ENCODE data around the gene KDM6B.
"Not testable (repeated sequence)": the region's sequence is repeated elsewhere in the genome, so short reads cannot be mapped to it uniquely, and the experiment has no call there.

KDM6B gene, protein sequence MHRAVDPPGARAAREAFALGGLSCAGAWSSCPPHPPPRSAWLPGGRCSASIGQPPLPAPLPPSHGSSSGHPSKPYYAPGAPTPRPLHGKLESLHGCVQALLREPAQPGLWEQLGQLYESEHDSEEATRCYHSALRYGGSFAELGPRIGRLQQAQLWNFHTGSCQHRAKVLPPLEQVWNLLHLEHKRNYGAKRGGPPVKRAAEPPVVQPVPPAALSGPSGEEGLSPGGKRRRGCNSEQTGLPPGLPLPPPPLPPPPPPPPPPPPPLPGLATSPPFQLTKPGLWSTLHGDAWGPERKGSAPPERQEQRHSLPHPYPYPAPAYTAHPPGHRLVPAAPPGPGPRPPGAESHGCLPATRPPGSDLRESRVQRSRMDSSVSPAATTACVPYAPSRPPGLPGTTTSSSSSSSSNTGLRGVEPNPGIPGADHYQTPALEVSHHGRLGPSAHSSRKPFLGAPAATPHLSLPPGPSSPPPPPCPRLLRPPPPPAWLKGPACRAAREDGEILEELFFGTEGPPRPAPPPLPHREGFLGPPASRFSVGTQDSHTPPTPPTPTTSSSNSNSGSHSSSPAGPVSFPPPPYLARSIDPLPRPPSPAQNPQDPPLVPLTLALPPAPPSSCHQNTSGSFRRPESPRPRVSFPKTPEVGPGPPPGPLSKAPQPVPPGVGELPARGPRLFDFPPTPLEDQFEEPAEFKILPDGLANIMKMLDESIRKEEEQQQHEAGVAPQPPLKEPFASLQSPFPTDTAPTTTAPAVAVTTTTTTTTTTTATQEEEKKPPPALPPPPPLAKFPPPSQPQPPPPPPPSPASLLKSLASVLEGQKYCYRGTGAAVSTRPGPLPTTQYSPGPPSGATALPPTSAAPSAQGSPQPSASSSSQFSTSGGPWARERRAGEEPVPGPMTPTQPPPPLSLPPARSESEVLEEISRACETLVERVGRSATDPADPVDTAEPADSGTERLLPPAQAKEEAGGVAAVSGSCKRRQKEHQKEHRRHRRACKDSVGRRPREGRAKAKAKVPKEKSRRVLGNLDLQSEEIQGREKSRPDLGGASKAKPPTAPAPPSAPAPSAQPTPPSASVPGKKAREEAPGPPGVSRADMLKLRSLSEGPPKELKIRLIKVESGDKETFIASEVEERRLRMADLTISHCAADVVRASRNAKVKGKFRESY (N-terminal part only)

DNA sequence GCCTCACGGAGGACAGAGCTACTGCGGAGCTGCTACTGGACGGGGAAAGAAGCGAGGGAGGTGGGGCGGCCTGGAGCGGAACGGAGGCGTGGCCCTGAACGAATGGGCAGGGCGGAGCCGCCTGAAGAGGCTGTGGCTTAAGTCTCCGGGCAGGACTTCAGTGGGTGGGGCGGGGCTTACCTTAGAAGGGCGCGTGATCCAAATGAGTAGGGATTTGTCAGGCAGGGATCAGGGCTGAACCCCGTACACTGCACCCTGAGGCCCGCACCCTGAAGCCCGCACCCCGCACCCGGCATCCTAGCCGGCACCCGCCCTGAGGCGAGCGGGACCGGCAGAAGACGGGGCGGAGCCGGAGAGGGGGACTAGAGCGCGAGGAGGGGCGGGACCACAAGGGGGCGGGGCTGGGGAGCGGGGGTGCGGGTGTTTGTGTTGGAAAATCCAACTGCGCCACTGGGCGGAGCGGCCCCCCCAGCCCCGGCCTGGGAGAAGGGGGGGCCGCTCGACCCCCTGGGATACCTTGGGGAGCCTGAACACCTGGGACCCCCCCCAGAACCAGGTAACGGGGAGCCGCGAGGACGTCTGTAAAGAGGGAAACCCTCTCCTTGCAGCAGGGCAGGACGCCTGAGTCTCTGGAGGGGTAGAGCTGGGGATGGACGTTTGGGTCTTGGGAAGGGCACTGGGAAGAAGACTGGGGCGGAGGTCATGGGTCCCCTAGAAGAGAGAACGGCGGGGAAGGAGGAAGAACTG lies at the start of gene KDM6B:
Gene KDM6B, plus strand, starts transcription at position 423 of the 747 bp plus-strand sequence. CDS start 11,338 bp downstream, outside the sequence.
- DNase-seq, result peak; percentile 92 to 94
- TF ChIP-seq GATA1 (IDR thresholded peaks at IDR 0.05; ENCODE audit: low read depth, low read length) (no peak), POLR2A (IDR thresholded peaks at IDR 0.05; ENCODE audit: low read length) (no peak)

DNA sequence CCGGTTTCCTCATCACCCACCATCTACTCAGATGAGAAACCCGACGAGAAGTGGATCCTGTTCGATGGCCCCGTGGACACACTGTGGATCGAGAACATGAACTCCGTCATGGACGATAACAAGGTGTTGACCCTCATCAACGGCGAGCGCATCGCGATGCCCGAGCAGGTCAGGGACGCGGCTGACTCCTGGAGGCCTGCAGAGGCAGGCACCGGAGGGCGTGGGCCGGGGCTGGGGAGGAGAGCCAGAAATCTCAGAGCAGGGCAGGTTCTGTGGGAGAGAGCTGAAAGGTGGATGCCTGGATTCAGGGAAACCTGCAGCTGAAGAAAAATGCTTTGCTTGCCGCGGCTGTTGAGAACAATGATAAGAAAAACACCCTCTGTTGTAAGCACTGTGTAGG lies 47.2 kb upstream of the KDM6B start:
- DNase-seq, result no peak
- TF ChIP-seq POLR2A (IDR thresholded peaks at IDR 0.05; ENCODE audit: low read length), result no peak
- no peak for TF ChIP-seq GATA1 (IDR thresholded peaks at IDR 0.05; ENCODE audit: low read depth, low read length)

DNA sequence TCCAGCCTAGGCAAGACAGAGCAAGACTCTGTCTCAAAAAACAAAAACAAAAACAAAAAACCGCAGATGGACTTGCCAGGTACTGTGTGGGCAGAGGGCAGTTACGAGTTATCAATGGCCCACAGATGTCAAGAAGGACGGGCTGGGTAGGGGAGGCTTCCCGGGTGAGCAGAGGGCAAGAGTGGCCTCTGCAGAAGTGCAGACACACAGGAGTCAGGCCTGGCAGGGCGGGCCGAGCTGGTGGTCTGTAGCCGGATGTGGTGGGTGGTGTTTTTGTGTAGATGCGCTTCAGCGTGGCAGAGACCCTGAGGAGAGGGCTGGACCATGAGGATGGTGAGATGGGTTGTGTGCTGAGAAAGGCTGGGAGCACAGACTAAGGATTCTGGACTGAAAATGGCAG lies 44.9 kb upstream of the KDM6B start:
- TF ChIP-seq POLR2A (IDR thresholded peaks at IDR 0.05; ENCODE audit: low read length), result no peak
- no peak for TF ChIP-seq GATA1 (IDR thresholded peaks at IDR 0.05; ENCODE audit: low read depth, low read length)
- no peak for DNase-seq

DNA sequence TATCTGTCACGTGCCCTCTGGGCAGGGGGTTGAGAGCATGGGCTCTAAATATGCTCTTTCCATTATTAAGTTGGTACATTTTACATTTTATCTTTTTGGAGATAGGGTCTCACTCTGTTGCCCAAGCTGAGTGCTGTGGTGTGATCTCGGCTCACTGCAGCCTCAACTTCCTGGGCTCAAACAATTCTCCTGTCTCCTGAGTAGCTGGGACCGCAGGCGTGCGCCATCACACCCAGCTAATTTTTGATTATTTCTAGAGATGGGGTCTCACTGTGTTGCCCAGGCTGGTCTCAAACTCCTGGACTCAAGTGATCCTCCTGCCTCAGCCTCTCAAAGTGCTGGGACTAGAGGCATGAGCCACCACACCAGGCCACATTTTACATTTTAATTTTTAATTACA lies 43.9 kb upstream of the KDM6B start:
- DNase-seq, result no peak
- TF ChIP-seq GATA1 (IDR thresholded peaks at IDR 0.05; ENCODE audit: low read depth, low read length) (no peak), POLR2A (IDR thresholded peaks at IDR 0.05; ENCODE audit: low read length) (no peak)

DNA sequence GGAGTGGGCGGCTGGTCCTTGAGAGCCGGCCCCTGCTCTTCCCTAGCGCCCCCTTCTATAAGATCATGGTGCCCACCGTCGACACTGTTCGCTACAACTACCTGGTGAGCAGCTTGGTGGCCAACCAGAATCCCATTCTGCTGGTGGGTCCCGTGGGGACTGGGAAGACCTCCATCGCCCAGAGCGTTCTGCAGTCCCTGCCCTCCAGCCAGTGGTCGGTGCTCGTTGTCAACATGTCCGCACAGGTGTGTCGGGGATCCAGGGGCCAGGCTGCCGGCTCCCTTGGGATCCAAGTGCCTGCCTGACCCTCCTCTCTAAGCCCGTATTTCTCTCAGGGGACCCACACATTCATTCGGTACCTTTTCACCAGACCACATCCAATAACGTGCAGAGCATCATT lies 41.4 kb upstream of the KDM6B start:
- TF ChIP-seq POLR2A (IDR thresholded peaks at IDR 0.05; ENCODE audit: low read length), result no peak
- TF ChIP-seq GATA1 (IDR thresholded peaks at IDR 0.05; ENCODE audit: low read depth, low read length), result no peak
- DNase-seq, result no peak

DNA sequence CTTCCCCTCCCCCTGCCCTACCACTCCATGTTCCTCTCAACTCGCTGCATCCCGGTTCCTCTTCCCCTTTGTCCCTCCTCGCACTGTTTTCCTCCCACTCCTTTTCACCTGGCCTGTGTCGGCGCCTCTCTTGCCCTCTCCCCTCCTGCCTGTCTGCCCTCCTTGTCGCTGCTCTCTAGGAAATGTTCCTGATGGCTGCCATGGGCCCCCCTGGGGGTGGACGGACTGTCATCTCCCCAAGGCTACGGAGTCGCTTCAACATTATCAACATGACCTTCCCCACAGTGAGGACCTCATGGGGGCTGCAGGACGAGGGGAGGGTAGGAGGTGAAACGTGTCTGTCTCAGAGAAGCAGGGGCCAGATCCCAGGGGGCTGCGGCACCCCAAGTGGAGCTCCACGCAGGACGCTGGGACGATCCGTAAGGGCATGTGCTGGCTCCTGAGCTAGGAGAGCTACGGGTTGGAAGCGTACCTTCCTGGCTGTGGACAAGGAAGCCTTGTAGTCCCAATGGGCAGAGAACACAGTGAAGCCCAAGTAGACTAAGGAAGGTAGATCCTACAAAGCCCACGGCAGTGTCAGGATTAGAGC lies 39.8 kb upstream of the KDM6B start:
- no peak for DNase-seq
- no peak for TF ChIP-seq GATA1 (IDR thresholded peaks at IDR 0.05; ENCODE audit: low read depth, low read length)
- TF ChIP-seq POLR2A (IDR thresholded peaks at IDR 0.05; ENCODE audit: low read length), result no peak

DNA sequence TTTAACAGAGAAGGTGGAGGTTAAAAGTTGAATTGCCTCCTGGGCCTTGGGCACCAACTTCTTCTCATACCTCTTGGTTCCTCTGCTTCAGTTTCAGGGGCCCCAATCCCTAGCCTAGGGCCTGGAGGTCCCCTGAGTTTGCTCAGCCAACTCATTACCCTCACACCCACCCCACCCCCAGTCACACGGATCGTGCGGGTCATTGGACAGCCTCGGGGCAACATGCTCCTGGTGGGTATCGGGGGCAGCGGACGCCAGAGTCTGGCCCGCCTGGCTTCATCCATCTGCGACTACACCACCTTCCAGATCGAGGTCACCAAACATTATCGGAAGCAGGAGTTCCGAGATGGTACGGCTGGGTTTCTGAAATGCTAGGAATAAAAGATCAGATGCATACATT lies 36.0 kb upstream of the KDM6B start:
- TF ChIP-seq GATA1 (IDR thresholded peaks at IDR 0.05; ENCODE audit: low read depth, low read length) (no peak), POLR2A (IDR thresholded peaks at IDR 0.05; ENCODE audit: low read length) (no peak)

DNA sequence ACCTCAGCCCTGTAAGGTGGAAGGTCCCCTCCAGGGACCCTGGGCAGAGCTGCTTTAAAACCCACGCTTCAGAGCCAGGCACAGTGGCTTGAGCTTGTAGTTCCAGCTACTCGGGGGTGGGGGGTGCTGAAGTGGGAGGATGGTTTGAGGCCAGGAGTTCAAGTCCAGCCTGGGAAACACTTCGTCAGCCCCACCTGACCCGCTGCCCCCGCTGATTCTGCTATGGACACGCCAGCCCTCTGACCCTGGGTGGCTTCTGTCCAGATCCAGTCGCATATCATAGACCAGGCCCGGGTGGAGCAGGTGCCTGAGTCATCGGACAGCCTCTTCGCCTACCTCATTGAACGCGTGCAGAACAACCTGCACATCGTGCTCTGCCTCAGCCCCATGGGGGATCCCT lies 35.2 kb upstream of the KDM6B start:
- TF ChIP-seq GATA1 (IDR thresholded peaks at IDR 0.05; ENCODE audit: low read depth, low read length) (no peak), POLR2A (IDR thresholded peaks at IDR 0.05; ENCODE audit: low read length) (no peak)
- DNase-seq, result no peak

More for the DNA sequence above, 36.0 kb upstream of the KDM6B start:
- DNase-seq, result no peak

DNA sequence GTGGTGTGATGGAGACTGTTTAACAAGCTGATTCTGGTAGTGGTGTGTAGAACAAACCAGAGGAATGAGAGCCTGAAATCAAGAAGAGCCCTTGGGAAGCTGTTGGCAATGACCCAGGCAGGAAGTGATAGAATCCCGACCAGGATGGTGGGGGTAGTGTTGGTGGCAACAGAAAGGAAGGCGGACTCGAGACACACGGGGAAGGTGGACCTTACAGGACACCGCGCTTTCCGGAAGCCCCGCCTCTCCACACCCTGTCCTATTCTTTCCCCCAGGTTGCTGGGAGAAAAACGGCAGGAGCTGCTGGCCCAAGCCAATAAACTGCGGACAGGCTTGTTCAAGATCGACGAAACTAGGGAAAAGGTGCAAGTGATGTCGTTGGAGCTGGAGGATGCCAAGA lies 30.0 kb upstream of the KDM6B start:
- DNase-seq, result no peak
- TF ChIP-seq GATA1 (IDR thresholded peaks at IDR 0.05; ENCODE audit: low read depth, low read length), result no peak
- TF ChIP-seq POLR2A (IDR thresholded peaks at IDR 0.05; ENCODE audit: low read length), result no peak

DNA sequence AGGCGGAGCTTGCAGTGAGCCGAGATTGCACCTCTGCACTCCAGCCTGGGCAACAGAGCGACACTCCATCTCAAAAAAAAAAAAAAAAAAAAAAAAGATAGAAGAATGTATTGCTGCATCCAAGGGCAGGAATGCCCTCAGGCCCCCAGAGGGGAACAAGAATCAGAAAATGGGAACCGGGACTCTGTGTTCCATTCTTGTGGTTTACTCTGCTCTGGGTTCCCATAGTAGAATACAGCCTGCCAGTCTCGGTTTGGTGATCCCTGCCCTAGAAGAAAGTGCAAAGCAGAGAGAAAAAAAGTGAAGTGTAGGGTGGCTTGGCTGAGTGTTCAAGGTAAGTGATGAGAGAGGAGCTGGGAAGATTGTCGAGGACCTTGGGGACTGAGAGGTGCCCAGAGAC lies 27.4 kb upstream of the KDM6B start:
- TF ChIP-seq POLR2A (IDR thresholded peaks at IDR 0.05; ENCODE audit: low read length) (no peak), GATA1 (IDR thresholded peaks at IDR 0.05; ENCODE audit: low read depth, low read length) (no peak)
- DNase-seq, result no peak

DNA sequence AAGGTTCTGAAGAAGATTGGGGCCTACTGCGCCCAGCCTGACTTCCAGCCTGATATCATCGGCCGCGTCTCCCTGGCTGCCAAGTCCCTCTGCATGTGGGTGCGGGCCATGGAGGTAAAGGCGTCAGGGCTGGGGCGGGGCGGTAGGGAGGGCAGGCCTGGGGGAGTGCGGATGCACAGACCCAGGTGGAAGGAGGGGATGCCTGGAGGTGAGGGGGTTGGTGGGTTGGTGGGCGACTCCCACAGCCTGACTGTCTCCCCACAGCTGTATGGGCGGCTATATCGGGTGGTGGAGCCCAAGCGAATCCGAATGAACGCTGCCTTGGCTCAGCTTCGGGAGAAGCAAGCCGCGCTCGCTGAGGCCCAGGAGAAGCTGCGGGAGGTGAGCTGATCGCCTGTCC lies 26.8 kb upstream of the KDM6B start:
- no peak for TF ChIP-seq POLR2A (IDR thresholded peaks at IDR 0.05; ENCODE audit: low read length)
- no peak for TF ChIP-seq GATA1 (IDR thresholded peaks at IDR 0.05; ENCODE audit: low read depth, low read length)
- DNase-seq, result no peak

DNA sequence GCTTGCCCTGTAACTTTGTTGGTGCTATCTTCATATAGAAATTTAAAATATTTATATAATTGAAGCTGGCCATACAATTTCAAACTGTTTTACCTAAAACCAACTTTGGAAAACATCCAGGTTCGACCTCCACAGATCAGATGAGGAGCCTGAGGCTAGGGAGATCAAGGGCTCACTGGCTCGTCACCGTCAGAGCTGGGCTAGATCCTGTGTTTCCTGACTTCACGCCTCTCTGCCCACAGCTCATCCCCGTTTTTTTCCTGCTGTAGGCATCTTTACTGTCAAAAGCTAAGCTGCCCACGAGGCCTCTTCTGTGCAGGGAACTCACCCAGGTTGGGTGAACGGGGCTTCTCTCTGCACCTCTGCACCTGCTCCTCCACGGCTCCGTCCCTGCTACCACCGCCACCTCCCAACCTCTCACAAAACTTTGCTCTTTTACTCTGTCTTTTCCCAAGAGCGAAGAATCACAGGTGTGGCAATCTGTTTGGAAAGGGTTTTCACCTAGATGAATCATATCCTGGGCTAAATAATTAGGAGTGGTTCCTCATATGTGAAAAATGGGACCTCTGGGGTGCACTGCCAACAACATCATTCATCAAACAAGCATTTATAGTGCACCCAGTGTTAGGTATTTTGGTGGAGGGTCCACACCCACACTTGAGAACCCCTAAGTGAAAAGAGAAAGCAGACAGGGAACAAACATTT lies 24.8 kb upstream of the KDM6B start:
- no peak for DNase-seq
- no peak for TF ChIP-seq GATA1 (IDR thresholded peaks at IDR 0.05; ENCODE audit: low read depth, low read length)
- TF ChIP-seq POLR2A (IDR thresholded peaks at IDR 0.05; ENCODE audit: low read length), result no peak

DNA sequence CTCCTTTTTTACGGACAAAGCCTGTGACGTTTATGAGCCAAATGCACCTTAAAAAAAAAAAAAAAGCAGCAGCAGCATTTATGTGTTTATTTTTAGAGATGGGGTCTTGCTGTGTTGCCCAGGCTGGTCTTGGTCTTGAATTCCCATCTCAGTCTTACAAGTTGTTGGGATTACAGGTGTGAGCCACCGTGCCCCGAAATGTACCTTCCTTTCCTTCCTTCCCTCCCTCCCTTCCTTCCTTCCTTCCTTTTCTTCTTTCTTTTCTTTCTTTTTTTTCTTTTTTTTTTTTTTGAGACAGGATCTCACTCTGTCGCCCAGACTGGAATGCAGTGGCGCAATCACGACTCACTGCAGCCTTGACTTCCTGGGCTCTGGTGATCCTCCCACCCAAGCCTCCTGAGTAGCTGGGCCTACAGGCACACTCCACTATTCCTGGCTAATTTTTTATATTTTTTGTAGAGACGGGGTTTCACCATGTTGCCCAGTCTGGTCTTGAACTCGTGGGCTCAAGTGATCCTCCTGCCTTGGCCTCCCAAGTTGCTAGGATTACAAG lies 24.1 kb upstream of the KDM6B start:
- not testable (repeated sequence) for DNase-seq
